Frontal cortex (tissue), 4 donors: ENCODE results near the gene FLNC. TPM values are rescaled to one million over a fixed set of nuclear protein-coding genes. Genes with fewer than 3 reads are reported as not detected.
A peak's percentile ranks its signal among the peaks of the same experiment; 100 is the strongest.

Source experiments
- DNase-seq, 2 donors: peaks; one replicate each; pipeline ENCODE4 v3.0.0; 2012; ENCODE audit warnings: low spot score in 2 of 2
- FAIRE-seq: peaks from 2 replicates; lab custom pipeline; 2012; peaks lifted over from hg19 to GRCh38; lab: Jason Lieb, UNC
- total RNA-seq: library from RNA; depleted of rRNA; stranded (reverse); fragments of >200 nt; gene quantifications from one replicate; pipeline ENCODE4 v1.2.3, GENCODE V29; 2014
- donor health status: control.
- donor health status: control.
- donor health status: control.

Gene FLNC
- total RNA-seq, 1 donor from 2014 or later: 2.4 TPM

DNA sequence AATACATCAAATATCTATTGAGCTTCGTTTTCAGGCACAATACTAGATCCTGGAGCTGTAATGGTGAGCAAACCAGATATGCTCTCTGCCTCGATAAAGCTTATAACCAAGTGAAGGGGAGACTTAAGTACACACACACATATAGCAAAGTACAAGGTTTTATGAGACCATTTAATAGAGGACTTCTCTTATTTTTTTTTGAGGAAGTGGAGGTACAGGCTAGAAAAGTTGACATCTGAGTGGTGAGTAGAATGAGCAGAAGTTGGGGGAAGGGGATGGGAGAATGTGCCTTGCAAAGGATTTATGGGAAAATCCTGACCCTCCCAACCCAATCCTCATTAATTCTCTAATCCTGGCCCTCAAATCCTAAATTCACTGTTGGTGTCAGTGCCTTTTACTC, 30.8 kb upstream of the FLNC start:
- DNase-seq: no peak
- FAIRE-seq: no peak

DNA sequence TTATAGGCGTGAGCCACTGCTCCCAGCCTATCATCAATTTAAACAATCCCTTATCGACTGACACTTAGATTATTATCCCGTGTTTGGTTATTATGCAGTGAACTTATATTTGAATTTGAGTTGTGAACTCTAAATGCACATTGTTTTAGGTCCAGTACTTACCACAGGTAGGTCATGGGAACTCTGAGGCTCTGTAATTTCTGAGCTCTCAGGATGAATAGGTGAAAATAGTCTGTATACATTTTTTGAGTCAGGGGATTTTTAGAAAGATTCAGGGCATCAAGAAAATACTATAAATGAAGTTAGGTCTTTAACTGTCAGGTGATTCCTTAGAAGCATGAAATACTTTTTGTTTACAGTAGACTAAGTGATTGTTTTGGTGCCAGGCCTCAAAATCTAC, 29.6 kb upstream of the FLNC start:
- no peak for FAIRE-seq
- no peak for DNase-seq

DNA sequence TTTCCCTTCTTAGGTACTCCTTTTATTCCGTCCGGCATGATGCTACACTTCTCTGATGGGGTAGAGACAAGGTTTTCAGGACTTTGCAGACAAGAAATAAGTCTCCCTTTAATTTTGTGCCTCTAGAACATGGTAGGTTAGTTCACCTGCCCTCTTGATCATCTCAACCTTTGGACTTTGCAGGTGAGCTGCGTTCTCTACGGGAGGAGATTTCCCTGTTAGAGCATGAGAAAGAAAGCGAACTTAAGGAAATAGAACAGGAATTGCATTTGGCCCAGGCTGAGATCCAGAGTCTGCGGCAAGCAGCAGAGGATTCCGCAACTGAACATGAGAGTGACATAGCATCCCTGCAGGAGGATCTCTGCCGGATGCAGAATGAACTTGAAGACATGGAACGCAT, 29.2 kb upstream of the FLNC start:
- FAIRE-seq: no peak

DNA sequence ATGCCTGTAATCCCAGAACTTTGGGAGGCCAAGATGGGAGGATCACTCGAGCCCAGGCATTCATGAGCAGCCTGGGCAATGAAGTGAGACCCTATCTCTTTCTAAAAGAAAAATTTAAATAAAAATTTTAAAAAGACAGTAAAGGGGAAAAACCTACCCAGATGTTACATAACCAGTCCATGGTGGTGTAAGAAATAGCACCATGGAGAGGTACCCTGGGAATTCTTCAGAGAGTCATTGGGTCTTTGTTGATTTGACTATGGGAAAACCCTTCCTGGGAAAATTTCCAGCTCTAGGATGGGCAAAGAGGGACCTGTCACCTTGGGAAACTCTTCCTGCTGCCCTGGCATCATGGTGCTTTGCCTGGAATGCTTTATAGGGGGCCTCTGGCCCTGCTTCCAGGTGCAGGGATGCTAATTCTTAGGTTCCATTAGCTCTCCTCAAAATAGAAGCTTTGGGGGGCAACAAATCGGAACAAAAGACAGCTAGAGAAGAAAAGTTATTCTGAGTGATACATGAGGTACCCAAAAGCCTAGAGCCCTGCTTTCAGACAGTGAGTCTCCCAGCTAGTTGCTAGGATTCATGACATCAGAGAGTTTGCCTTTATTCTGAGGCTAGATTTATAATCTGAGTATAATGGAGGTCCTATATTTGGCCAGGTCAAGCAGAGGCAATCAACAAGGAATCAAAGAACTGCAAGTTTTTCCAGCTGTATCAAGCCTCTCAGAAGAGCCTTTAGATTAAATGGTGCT, 28.4 kb upstream of the FLNC start:
- FAIRE-seq (no peak), DNase-seq (no peak)

More for the DNA sequence above, 29.2 kb upstream of the FLNC start:
- no peak for DNase-seq

DNA sequence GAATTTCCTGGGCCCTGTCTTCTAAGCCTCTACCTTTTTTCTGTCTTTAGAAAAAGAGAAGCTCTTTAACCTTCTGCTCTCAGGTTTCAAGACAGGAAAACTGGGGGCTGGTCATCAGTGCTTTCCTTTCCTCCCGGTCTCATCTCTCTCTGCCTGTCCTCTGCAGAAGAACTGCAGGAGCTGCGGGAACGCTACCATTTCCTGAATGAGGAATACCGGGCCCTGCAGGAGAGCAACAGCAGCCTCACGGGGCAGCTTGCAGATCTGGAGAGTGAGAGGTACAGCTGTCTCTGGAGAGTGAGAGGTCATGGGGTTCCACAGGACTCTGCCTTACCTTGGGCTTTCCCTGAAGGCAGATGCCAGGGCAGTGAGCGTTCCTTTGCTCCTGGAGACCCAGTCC, 25.7 kb upstream of the FLNC start:
- DNase-seq: no peak
- FAIRE-seq: no peak

DNA sequence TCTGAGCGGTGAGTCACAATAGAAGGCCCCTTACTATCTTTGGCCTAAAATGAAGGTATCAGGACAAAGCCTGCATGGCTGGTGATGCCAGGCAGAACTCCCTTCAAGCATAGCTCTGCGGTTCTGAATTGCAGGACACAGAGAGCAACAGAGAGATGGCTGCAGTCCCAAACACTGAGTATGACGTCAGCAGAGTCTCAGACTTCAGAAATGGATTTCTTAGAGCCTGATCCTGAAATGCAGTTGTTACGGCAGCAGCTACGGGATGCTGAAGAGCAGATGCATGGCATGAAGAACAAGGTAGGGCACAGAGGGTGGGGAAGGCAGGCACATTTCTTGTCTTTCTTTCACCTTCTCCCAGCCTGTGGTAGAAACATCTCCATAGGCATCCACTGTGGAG, 25.0 kb upstream of the FLNC start:
- FAIRE-seq: no peak

DNA sequence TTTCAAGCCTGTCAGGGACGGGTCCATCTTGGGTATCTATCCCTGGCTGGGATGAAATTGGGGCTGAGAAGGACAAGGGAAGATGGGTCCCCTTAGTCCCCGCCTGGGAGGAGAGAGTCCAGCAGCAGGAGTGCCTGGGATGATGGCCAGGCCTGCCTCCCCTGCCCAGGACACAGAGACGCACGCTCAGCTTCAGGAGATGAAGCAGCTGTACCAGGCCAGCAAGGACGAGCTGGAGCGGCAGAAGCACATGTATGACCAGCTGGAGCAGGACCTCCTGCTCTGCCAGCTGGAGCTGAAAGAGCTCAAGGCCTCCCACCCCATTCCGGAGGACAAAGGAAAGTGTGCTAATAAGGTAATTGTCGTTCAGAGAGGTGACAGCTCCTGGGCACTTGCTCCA, 23.0 kb upstream of the FLNC start:
- no peak for FAIRE-seq
- DNase-seq: no peak

More for the DNA sequence above, 25.0 kb upstream of the FLNC start:
- no peak for DNase-seq

DNA sequence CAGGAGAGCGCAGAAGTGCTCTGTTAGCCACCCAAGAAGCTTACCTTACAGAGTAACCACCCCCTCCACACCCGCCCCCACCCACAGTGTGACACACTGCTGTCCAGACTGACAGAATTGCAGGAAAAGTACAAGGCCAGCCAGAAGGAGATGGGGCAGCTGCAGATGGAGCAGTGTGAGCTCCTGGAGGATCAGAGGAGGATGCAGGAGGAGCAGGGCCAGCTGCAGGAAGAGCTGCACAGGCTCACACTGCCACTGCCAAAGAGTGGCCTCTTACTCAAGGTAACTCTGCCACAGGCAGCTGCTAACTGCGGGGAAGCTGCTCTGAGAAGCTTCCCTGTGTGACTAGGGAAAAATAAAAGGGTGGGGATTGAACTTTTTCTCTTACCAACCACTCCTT, 20.8 kb upstream of the FLNC start:
- DNase-seq (no peak), FAIRE-seq (no peak)

DNA sequence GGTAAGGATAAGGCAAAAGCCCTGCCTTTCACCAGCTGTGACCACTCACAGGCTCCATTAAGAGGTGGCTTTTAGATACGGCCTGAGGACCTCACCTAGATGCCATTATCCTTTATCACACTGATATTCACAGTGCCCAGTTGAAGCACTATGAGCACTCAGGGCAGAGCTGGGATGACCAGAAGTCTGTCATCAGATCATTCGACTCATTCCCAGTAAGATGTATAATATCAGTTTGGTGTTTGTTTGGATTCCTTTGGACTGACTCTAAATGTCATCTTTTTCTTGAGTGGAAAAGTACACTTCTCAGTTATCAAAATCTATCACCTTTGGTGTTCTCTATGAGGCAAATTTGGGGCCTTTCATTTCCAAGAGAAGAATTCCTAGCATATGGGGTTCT, 19.7 kb upstream of the FLNC start:
- DNase-seq (no peak), FAIRE-seq (no peak)

DNA sequence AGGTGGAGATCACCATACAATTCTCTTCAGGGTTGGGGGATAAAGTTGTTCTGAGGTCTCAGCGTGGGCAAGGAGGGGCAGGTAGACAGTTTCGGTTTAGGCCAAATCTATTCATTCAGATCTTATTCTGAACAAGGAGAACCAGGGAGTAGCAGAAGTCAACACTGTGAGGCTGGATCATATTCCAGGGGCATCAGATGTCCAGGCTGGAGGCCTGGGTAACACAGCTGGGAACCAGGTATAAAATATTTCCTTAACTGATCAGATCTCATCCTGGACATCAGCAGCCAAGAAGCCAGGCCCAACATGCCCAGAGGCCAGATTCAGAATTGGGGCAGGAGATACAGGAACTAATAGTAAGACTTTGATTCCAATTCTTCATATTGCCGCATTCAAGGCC, 19.2 kb upstream of the FLNC start:
- FAIRE-seq: no peak
- no peak for DNase-seq

DNA sequence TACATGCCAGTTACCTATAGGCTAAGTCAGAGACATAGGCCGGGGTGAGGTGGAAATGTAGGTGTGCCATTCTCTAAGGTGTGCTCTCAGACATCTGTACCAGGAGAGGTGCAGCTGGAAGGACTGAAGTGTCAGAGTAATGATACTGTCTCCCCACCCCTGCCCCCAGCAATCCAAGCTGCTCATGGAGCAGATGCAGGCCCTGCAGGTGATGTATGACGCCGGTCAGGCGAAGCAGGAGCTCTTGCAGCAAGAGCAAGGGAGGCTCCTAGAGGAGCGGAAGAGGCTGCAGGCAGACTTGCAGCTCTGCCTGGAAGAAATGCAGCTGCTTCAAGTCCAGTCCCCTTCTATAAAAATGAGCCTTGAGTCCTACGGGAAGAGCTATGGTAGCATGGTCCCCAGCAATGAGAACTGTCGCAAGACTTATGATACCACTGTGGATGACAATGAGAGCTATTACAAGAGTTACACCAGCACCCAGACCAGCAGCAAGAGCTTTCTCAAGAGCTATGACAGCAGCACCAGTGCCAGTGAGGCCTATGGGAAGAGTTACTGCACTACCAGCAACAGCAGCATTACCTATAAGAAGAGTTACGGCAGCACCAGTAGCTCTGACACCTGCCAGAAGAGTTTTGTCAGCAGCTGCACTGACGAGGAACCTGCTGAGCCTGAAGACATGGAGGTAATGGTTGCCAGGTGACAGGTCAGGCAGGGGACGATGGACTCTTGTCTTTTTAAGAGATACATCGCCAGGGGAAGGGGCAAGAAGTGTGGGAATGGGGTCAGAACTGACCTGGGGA, 18.4 kb upstream of the FLNC start:
- no peak for FAIRE-seq
- no peak for DNase-seq

DNA sequence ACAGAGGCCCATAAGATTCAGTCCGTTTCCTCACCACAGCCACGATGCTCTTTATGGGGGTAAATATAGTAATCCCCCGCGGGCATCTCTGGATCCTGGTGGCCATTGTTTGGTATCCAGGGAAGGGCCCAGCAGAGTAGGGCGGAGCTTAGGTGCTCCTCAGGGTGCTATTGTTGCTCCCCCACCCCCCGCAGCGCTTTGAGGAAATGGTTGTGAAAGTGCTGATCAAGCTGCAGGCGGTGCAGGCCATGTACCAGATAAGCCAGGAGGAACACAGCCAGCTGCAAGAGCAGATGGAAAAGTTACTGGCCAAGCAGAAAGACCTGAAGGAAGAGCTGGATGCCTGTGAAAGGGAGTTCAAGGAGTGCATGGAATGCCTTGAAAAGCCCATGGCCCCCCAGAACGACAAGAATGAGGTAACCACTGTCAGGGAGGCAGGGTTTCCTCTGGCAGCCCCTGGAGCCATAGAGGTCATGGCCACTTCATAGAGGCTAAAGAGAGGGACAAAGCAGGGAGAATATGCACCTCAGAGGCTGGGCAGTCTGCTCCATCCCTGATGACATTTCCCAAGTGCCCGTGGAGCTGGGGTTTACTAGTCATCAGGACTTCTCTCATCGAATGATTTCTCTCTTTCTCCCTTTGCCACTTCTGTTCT, 17.6 kb upstream of the FLNC start:
- DNase-seq: no peak

DNA sequence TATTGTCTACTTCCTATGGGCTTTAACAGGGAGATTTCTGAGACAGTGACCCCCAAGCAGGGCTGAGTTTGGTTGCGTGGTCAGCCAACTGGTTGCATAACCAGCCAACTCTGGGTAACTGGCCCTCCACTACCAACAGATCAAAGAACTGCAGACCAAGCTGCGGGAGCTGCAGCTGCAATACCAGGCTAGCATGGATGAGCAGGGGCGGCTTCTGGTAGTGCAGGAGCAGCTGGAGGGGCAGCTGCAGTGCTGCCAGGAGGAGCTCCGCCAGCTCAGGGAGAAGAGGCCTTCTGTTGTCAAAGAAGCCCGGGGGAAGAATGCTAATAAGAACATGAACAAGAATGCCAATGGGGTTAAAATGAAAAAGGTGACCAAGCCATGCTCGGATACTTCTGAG, 15.7 kb upstream of the FLNC start:
- FAIRE-seq (no peak), DNase-seq (peak; percentile 36 to 49)

More for the DNA sequence above, 17.6 kb upstream of the FLNC start:
- FAIRE-seq: no peak

DNA sequence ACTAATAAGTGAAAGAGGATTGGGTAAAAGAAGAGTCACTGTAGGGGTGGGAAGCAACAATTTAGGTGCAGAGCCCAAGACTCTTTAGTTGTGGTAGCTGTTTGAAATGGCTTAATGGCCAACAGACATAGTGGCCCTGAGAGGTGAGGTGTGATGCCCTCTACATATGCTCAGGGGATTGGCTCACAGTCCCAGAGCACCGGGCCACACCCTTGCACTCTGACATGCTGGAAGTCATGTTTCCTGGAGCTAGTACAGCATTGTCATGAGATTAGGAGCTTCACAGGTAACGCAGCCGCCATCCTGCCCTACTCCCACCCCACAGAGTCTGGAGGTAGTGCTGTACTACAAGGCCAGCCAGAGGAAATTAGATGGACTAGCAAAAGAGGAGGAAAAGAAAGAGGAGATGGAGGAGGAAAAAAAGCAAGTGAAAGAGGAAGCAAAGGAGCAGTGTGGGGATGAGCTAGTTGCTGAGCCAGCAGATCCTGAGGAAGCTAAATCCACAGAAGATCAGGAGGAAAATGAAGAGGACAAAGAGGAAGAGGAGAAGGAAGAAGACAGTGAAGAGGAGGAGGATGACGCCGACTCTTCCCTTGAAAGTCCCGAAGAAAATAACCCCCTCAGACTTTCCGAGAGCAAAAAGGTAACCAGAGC, 14.8 kb upstream of the FLNC start:
- FAIRE-seq (no peak), DNase-seq (no peak)

DNA sequence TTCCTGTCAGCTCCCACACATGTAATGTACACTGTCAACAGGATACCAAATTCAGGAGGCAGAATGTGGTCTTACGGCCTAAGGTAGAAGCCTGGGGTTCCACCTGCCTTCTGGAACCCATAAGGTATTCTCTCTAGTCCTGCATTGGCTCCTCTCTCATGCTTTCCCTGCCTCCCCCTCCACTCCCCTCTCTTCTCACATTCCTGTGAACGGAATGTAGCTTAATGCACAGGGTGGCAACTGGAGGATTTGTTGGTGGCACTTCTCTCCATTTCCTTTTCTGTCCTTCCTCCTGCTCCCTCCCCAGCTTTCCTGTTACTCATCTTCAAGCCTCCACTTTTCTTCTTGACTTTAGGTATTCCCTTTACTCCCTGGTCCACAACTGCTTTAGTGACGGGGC, 11.5 kb upstream of the FLNC start:
- FAIRE-seq: no peak

DNA sequence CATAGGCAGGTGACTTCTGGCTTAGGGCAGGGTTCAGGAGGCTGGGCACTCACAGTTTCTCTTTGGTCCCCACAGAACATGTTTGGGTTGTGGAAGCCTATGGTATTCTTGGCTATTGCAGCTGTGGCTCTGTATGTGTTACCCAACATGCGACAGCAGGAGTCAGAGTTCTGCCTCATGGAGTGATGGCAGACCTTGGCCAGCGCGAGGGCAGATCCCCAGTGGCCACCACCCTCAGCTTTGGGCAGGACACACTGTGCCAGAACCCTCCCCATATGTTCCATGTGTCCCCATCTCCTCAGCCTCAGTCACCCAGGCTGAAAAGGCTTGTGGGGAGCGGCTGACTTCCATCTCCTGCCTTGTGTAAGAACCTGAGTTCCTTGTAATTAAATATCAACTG, 8.5 kb upstream of the FLNC start:
- DNase-seq (no peak), FAIRE-seq (no peak)

More for the DNA sequence above, 11.5 kb upstream of the FLNC start:
- DNase-seq: no peak

DNA sequence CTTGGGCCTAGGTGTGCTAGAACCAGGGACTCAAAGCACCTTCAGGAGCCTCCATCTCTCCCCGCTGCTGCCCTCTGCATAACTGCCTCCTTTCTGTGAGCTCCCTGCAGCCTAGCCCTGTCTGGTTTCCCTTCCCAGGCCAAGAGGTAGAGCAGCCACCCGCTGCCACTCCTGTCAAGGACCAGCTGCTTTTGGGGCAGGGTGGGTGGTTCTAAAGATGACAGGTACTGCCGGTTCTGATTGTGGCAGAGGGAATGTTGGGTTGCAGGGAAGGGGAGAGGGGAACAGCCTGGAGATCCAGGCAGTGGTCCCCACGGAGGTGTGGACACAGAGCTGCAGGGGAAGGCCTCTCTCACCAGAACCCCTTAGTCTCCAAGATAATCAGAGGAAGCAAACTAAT, 3.7 kb upstream of the FLNC start:
- FAIRE-seq (no peak), DNase-seq (no peak)

DNA sequence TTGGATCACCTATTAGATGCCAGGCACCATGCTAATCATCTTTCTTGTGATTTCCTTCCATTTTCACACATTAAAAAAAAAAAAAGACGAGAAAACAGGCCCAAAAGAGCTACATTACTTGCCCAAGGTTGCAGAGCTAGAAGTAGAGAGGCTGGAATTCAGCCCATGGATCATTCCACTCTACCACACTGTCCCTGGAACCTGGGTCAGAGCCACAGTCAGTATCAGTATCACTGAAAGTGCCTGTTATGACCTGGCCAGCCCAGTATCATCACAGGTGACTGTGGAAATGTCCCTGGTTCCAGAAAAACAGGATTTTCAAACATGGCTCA, 3.3 kb upstream of the FLNC start:
- FAIRE-seq (no peak), DNase-seq (no peak)

DNA sequence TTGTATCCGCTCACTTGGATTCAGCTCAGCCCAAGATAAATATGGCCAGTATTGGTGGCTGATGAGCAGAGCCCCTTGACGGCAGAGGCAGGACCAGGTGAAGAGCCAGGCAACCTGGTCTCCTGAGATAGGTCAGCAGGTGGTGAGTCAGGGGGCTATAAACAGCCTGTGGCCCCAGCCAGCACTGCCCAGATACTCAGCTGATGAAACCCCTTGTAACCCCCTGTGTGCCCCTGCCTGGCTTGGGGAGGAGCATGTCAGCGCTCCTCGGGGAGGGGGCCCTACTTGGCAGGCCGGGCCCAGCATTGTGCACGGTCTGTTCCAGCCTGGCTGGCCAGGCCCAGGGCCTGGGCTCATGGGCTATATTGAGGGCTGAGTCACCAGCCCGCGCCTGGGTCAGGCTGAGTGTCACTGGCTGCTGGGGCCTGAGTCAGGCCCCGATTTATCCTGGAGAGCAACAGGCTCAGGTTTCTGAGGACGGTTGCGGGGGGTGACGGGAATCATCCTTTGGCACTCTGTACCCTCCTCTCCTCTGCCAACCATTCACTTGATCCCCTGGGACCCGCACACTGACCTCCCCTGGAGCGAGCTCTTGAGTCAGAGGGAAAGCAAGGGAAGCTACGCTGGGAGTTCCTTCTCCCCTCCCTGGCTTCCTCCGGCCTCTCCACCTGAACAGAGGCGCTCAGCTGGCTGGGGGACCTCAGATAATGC, 2.8 kb upstream of the FLNC start:
- no peak for DNase-seq
- no peak for FAIRE-seq
